HuH-7.5 (cell line): ENCODE measurements around the gene ERFL.
"Not testable (repeated sequence)": the region's sequence is repeated elsewhere in the genome, so short reads cannot be mapped to it uniquely, and the experiment has no call there.

Source experiments
- DNase-seq: peaks from one replicate; pipeline ENCODE4 v3.0.0; 2011; ENCODE audit warnings: low spot score

The ERFL gene

DNA sequence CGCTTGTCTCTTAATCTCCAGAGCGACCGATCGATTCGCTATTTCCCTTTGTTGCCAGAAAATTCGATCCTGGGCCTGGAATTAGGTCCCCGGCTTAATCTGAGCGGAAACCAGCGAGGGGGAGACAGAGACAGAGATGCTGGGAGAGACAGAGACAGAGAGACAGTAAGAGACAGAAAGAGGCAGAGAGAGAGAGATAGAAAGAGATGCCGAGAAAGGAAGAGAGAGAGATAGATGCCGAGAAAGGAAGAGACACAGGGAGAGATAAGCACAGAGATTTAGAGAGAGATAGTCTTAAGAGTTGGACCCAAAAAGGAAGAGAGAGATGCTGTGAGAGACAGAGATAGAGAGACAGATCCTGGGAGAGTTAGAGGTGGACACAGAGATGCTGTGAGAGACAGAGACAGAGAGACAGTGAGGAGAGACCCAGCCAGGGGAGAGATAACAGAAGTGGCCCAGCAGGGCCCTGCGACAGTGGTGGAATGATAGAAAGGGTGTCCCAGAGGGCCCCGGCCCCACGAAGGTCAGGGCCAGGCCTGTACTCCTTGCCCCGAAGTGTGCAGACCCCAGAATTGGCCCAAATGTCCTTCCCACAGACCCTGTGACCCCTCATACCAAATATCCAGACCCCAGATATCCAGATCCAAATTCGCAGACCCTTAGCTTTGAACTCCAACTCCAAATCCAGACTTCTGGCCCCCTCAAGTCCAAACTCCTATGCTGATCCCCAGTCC, 1.3 kb downstream of the ERFL start:
- no peak for DNase-seq

- DNase-seq: no peak
Measured at GRCh38 chr19:41926028-41926762, 2.1 kb downstream of the ERFL start.

- DNase-seq: no peak
Measured at GRCh38 chr19:41925208-41926003, 2.8 kb downstream of the ERFL start.

GRCh38 chr19:41924151-41925145, 3.8 kb downstream of the ERFL start:
- no peak for DNase-seq

- no peak for DNase-seq
Measured at GRCh38 chr19:41923045-41923788, 5.0 kb downstream of the ERFL start.

GRCh38 chr19:41922585-41922984, 5.7 kb downstream of the ERFL start:
- DNase-seq: no peak

DNA sequence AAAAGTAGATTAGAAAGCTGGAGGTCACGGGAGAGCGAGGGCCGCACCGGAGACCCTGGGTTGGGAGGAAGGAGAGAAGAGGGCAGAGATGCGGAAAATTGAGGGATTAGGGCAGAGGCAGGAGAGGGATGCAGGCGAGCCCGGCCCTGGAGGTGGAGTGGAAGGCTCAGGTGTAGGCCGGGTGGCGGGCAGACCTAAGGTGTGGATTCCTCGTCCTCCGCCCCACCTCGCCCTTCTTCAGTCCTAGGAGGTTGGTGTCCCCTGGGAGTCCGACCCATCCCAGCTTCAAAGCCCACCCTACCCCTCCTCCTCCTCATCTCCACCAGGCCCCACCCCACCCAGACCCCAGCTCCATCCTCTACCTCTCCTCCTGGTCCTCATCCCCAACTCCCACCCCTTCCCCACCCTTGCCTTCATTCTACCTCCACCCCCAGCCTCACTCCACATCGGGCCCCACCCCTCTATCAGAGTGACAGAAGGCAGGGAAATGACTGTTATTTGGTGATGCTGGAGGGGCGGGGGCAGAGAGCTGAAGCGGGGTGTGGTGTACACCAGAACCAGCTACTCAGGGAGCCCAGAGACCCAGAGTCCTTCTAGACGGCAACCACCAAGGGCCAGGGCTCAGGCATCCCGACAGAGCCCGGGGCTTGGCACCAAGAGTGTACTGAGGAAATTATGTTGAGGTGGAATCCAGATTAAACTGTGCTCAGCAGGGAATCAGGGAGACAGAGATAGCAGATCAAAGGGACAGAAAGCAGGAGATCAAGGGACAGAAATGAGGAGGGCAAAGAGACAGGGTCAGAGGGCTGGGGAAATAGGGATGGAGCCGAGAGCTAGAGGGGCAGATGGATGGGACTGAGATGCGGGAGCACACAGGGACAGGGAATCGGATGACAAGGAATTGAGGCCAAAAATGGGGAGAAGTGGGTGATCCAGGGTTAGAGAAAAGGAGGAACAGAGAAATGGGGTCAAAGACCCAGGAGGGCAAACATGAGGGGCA, 6.4 kb downstream of the ERFL start:
- no peak for DNase-seq

DNA sequence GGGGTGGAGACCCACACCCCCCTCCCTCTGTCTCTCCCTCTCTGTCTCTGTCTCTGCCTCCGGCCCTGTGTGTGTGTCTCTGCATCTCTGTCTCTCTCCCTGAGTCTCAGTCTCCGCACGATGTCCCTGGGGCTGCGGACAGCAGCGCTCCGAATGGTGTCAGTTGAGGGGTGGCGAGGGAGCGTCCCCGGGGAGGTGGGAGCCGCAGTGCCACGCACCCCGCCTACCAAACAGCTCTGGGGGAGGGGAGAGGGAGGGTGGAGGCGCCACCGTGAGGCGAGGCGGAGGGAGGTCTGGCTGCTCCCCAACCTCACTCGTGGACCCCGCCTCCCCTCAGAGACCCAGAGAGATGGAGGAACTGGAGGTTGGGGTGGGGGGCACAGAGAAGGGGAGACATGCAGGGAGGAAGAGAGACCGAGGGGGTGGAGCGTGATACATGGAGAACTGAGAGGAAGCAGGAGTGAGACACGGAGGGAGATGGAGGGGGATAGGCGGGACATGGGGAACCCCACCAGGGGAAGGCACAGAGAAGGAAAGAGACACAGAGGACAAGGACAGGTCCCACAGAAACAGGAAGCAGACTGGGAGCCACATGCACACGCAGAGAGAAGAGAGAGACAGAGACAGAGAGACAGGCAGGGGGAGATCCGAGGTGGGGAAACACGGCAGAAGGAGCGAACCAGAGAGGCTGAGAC, 7.2 kb downstream of the ERFL start:
- DNase-seq: no peak

- no peak for DNase-seq
Measured at GRCh38 chr19:41919948-41920712, 8.1 kb downstream of the ERFL start.

DNA sequence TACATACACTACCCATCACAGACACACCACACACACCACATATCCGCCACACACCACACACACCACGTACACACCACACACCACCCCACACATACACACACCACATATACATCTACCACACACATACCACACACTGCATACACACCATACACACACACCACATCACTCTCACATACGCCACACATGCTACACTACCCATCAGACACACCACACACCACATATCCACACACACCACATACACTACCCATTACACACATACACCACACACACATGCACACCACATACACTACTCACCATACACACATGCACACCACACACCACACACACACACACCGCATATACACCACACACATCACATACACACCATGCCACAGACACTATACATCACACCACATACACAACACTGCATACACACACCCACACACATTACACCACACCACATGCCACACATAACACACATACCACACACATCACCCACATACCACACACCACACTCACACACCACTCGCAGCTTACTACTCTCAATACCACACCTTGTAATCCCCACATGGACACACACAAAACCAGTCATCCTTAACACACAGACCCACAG, 9.5 kb downstream of the ERFL start:
- DNase-seq: no peak

GRCh38 chr19:41918095-41918494, 10.2 kb downstream of the ERFL start:
- no peak for DNase-seq

DNA sequence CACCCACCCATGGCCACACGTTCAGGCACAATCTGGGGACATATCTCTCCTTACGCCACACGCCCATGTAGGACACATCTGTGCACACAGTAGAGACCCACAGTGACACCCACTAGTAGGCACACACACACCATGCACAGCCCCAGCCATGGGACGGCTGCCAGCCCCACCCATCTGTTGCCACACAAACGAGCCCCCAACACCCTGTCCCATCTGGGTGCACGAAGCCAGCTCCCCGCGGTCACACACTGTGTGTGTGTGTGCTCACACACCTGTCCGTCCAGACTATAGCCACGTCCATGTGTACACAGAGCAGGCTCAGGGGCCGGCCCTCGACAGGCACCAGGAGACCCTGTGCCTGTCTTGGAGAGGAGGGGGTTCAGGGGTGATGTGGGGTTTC, 10.6 kb downstream of the ERFL start:
- no peak for DNase-seq

DNA sequence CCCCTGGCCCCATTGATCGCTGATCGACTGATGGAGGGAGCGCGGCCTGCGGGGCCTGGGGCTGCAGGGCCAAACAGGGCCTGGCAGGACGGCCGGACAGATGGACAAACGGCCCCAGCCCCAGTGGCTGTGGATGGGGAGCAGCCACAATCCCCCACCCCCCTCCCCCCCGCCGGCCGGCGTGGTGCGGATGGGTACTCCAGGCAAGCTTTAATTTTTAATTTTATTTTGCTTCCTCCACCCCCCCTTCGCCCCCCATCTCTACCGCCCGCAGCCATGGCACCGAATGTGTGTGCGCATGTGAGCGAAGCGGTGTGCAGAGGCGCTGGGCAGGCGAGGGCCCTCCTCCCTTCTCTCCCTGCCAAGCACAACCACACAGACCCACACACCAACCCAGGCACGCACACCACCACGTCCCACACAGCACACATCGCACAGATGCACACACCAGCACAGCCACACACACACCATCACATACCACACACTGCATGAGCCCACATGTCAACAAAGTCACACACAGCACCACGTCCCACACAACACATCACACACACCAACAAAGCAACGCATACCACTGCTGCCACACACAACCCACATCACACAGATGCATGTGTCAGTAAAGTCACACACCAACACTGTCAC, 12.4 kb downstream of the ERFL start:
- DNase-seq: no peak

DNA sequence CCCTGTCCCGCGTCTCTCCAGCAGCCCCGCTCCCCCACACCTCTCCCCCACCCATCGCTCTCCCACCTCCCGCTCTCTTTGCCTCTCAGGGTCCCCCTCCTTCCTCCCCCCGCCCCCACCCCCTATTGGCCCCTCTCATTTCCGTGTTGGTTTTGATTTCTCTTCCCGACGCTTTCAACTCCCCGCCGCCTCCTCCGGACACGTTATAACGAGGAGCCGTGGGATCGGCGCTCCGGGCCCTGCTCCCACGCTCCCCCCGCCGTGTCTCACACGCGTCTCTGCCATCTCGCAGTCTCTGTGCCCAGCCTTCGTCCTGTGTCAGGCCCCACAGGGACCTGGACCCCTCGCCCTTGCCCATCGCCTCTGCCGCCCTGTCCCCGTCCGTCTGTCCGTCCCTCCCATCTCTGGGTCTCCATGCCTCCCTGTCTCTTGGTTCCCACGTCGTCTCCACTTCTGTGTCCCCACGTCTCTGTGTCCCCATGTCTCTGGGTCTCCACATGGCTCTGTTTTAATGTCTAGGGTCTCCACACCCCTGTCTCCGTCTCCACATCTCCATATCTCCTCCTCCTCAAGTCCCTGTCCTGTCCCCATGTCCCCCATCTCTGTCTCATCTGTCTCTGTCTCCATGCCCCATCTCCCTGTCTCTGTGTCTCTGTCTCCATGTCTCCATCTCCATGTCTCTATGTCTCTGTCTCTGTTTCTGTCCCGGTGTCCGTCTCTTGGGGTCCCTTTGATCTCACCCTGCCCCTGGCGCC, 13.1 kb downstream of the ERFL start:
- no peak for DNase-seq

DNA sequence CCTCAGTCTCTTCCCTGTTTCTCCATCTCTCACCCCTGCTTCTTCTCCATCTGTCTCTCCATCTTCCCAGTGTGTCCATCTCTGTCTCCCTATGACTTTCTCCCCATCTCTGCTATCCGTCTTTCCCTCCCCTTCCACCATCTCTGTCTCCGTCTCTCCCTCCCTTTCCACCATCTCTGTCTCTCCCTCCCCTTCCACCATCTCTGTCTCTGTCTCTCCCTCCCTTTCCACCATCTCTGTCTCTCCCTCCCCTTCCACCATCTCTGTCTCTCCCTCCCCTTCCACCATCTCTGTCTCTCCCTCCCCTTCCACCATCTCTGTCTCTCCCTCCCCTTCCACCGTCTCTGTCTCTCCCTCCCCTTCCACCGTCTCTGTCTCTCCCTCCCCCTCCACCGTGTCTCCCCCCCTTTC, 13.8 kb downstream of the ERFL start:
- DNase-seq: not testable (repeated sequence)
